Peyer's patch (tissue), 4 donors: ENCODE results near the gene RIMKLB. TPM values are rescaled to one million over a fixed set of nuclear protein-coding genes. Genes with fewer than 3 reads are reported as not detected.

Experiments
- DNase-seq, 3 donors: peaks; one replicate each; pipeline ENCODE4 v3.0.0-alpha.2; 2017 to 2019
- H3K27ac ChIP-seq, 4 donors: fragments of 200-600 bp; sonication (generic); one replicate each; pipeline ENCODE4 v1.5.1; 2016 to 2019
- H3K27me3 ChIP-seq, 2 donors: fragments of 200-600 bp; sonication (generic); one replicate each; pipeline ENCODE4 v1.5.1; 2019
- H3K36me3 ChIP-seq, 3 donors: fragments of 200-600 bp; sonication (generic); one replicate each; pipeline ENCODE4 v1.5.1; 2016 to 2019
- H3K4me1 ChIP-seq, 4 donors: fragments of 200-600 bp; sonication (generic); one replicate each; pipeline ENCODE4 v1.5.1; 2016 to 2019
- H3K4me3 ChIP-seq, 4 donors: fragments of 200-600 bp; sonication (generic); 1 replicate in 3 of 4; 2 replicates in 1 of 4; pipeline ENCODE4 v1.5.1; 2016 to 2019; ENCODE audit warnings: mild to moderate bottlenecking in 1 of 4
- H3K9me3 ChIP-seq, 4 donors: fragments of 200-600 bp; sonication (generic); one replicate each; pipeline ENCODE4 v1.5.1; 2016 to 2019; ENCODE audit warnings: mild to moderate bottlenecking in 1 of 4
- CTCF ChIP-seq, 6 experiments: fragments of 450-650 bp in 4 of 6; fragments of 200-600 bp in 2 of 6; sonication (generic) in 1 of 6; IDR thresholded peaks; one replicate each; pipeline ENCODE4 v1.5.1; 2017 to 2019; ENCODE audit warnings: antibody characterized with exemption in 6 of 6, mild to moderate bottlenecking in 3 of 6, moderate library complexity in 1 of 6
- POLR2A ChIP-seq, 2 donors: fragments of 450-650 bp; IDR thresholded peaks; one replicate each; pipeline ENCODE4 v1.5.1; 2017; ENCODE audit warnings: antibody characterized with exemption in 2 of 2, mild to moderate bottlenecking in 2 of 2, moderate library complexity in 2 of 2
- total RNA-seq, 4 donors: library from RNA; depleted of rRNA; stranded (reverse); fragments of >200 nt; gene quantifications; one replicate each; pipeline ENCODE4 v1.1.0, GENCODE V29; 2016

The RIMKLB gene
- total RNA-seq, 4 donors from 2014 or later = 27.0 to 89.1 (median 37.0) TPM

GRCh38 chr12:8770499-8770898 is 72.7 kb downstream of the RIMKLB start:
- Histone ChIP-seq H3K27ac (no peak overlapping the region), H3K4me3 (no peak overlapping the region), H3K36me3 (no peaks in the 10 kb centered on the region), H3K27me3 (no peaks in the 10 kb centered on the region), H3K4me1 (no peaks in the 10 kb centered on the region), H3K9me3 (no peaks in the 10 kb centered on the region)
- no peak for DNase-seq
- no peak for TF ChIP-seq CTCF (IDR thresholded peaks at IDR 0.05)
- TF ChIP-seq POLR2A (IDR thresholded peaks at IDR 0.05) = no peak

GRCh38 chr12:8771072-8771471 is 73.3 kb downstream of the RIMKLB start:
- no peak for DNase-seq
- no peak for TF ChIP-seq CTCF (IDR thresholded peaks at IDR 0.05)
- TF ChIP-seq POLR2A (IDR thresholded peaks at IDR 0.05) = no peak

GRCh38 chr12:8773461-8773860 is 75.7 kb downstream of the RIMKLB start:
- Histone ChIP-seq H3K4me3 (no peak overlapping the region), H3K27me3 (no peaks in the 10 kb centered on the region), H3K4me1 (no peaks in the 10 kb centered on the region), H3K27ac (no peak overlapping the region), H3K36me3 (no peaks in the 10 kb centered on the region), H3K9me3 (no peaks in the 10 kb centered on the region)
- DNase-seq = no peak
- TF ChIP-seq CTCF (IDR thresholded peaks at IDR 0.05) (no peak), POLR2A (IDR thresholded peaks at IDR 0.05) (no peak)

More at GRCh38 chr12:8771072-8771471, 73.3 kb downstream of the RIMKLB start:
- H3K4me3 ChIP-seq = no peak overlapping the region
- H3K36me3 ChIP-seq = no peaks in the 10 kb centered on the region
- H3K27me3 ChIP-seq = no peaks in the 10 kb centered on the region
- no peaks in the 10 kb centered on the region for H3K4me1 ChIP-seq
- no peaks in the 10 kb centered on the region for H3K9me3 ChIP-seq
- no peak overlapping the region for H3K27ac ChIP-seq

GRCh38 chr12:8779281-8779680 is 81.5 kb downstream of the RIMKLB start:
- no peaks in the 10 kb centered on the region for H3K27me3 ChIP-seq
- no peak for DNase-seq
- H3K36me3 ChIP-seq = no peaks in the 10 kb centered on the region
- H3K4me3 ChIP-seq = no peak overlapping the region
- H3K27ac ChIP-seq = no peak overlapping the region
- no peaks in the 10 kb centered on the region for H3K9me3 ChIP-seq
- TF ChIP-seq CTCF (IDR thresholded peaks at IDR 0.05) (no peak), POLR2A (IDR thresholded peaks at IDR 0.05) (no peak)
- no peaks in the 10 kb centered on the region for H3K4me1 ChIP-seq

GRCh38 chr12:8779862-8780261 is 82.1 kb downstream of the RIMKLB start:
- Histone ChIP-seq H3K27me3 (no peaks in the 10 kb centered on the region), H3K4me3 (no peak overlapping the region), H3K36me3 (no peaks in the 10 kb centered on the region), H3K27ac (no peak overlapping the region), H3K9me3 (no peaks in the 10 kb centered on the region), H3K4me1 (no peaks in the 10 kb centered on the region)
- DNase-seq = no peak
- TF ChIP-seq CTCF (IDR thresholded peaks at IDR 0.05) (no peak), POLR2A (IDR thresholded peaks at IDR 0.05) (no peak)

- no peak overlapping the region for H3K4me3 ChIP-seq
- DNase-seq = no peak
Measured at GRCh38 chr12:8780389-8780788, 82.6 kb downstream of the RIMKLB start.

More at GRCh38 chr12:8780389-8780788, 82.6 kb downstream of the RIMKLB start:
- no peak overlapping the region for H3K27ac ChIP-seq
- no peaks in the 10 kb centered on the region for H3K9me3 ChIP-seq
- TF ChIP-seq CTCF (IDR thresholded peaks at IDR 0.05) = peak in 3 of 6 experiments; percentile 7 to 14 (median 8)
- TF ChIP-seq POLR2A (IDR thresholded peaks at IDR 0.05) = no peak
- H3K27me3 ChIP-seq = no peaks in the 10 kb centered on the region
- no peaks in the 10 kb centered on the region for H3K36me3 ChIP-seq
- no peaks in the 10 kb centered on the region for H3K4me1 ChIP-seq
